ENCODE data around the gene ST13. TPM values are rescaled to one million over a fixed set of nuclear protein-coding genes. Genes with fewer than 3 reads are reported as not detected.

The ST13 gene
- total and polyA plus RNA-seq, 4 donors: 82.3 to 112 (median 91.1) TPM

GRCh38 chr22:40799008-40799407 lies 57.4 kb downstream of the ST13 start (continued):
- TF ChIP-seq REST (IDR thresholded peaks at IDR 0.05) (no peak), EGR1 (IDR thresholded peaks at IDR 0.05; ENCODE audit: low read depth in 2 of 2) (no peak), FOXA2 (IDR thresholded peaks at IDR 0.05) (no peak), RXRA (IDR thresholded peaks at IDR 0.05) (no peak)

- H3K4me3 ChIP-seq (ENCODE audit: low read depth in 1 of 3, low read length in 3 of 3): no peak overlapping the region
- no peak overlapping the region for H3K9ac ChIP-seq (ENCODE audit: low read depth in 1 of 2, low read length in 2 of 2)
- TF ChIP-seq REST (IDR thresholded peaks at IDR 0.05): no peak
- no peak for TF ChIP-seq FOXA1 (IDR thresholded peaks at IDR 0.05)
- no peak for TF ChIP-seq JUND (IDR thresholded peaks at IDR 0.05)
- no peak for TF ChIP-seq FOXA2 (IDR thresholded peaks at IDR 0.05)
- no peak for TF ChIP-seq NR2F2 (IDR thresholded peaks at IDR 0.05)
- TF ChIP-seq HNF4A (conservative IDR thresholded peaks at IDR 0.05): no peak
- no peak for TF ChIP-seq CTCF (IDR thresholded peaks at IDR 0.05; ENCODE audit: low read depth, low read length, missing input control)
- TF ChIP-seq ATF3 (IDR thresholded peaks at IDR 0.05): no peak
- TF ChIP-seq RAD21 (IDR thresholded peaks at IDR 0.05): no peak
- TF ChIP-seq RXRA (IDR thresholded peaks at IDR 0.05): no peak
- TF ChIP-seq GABPA (IDR thresholded peaks at IDR 0.05 in 1 of 2, conservative IDR thresholded peaks at IDR 0.05 in 1 of 2): no peak
- no peak for TF ChIP-seq EGR1 (IDR thresholded peaks at IDR 0.05; ENCODE audit: low read depth in 2 of 2)
- no peak for TF ChIP-seq TAF1 (conservative IDR thresholded peaks at IDR 0.05)
- TF ChIP-seq SP1 (IDR thresholded peaks at IDR 0.05): no peak
- peaks cover 2 to 6% (median 4%) of the 10 kb centered on the region in 4 donors for H3K36me3 ChIP-seq (ENCODE audit: control insufficient read depth in 4 of 4, insufficient read depth in 3 of 4, low read depth in 1 of 4, low read length in 3 of 4)
- DNase-seq (ENCODE audit: low spot score): no peak
- no peak overlapping the region for H3K27ac ChIP-seq (ENCODE audit: low read depth in 1 of 2, low read length in 2 of 2)
- 96% methylated on average over 1 of the region's 1 CpG for WGBS
- peaks cover 3 to 5% (median 5%) of the 10 kb centered on the region in 4 donors for H3K4me1 ChIP-seq (ENCODE audit: control insufficient read depth in 4 of 4, insufficient read depth in 4 of 4, low read length in 3 of 4)
- no peaks in the 10 kb centered on the region for H3K9me3 ChIP-seq (ENCODE audit: control insufficient read depth in 4 of 4, low read length in 3 of 4)
- H3K27me3 ChIP-seq (ENCODE audit: control insufficient read depth in 4 of 4, insufficient read depth in 4 of 4, low read length in 3 of 4): no peaks in the 10 kb centered on the region
These were observed 59.0 kb downstream of the ST13 start for GRCh38 chr22:40797427-40797826.
